Tibial nerve (tissue), 4 donors: ENCODE data around the gene TEKT4. TPM values are rescaled to one million over a fixed set of nuclear protein-coding genes. Genes with fewer than 3 reads are reported as not detected.

ENCODE experiments used
- DNase-seq, 2 donors: peaks; one replicate each; pipeline ENCODE4 v3.0.0-alpha.2; 2019; ENCODE audit warnings: low spot score in 2 of 2
- H3K27ac ChIP-seq, 4 donors: fragments of 200-600 bp; sonication (generic) in 3 of 4; one replicate each; pipeline ENCODE4 v1.5.1; 2017 to 2019; ENCODE audit warnings: mild to moderate bottlenecking in 1 of 4
- H3K27me3 ChIP-seq, 2 donors: fragments of 200-600 bp; sonication (generic) in 1 of 2; one replicate each; pipeline versions ENCODE4 v1.5.1 to v1.6.0; 2017 to 2019
- H3K36me3 ChIP-seq, 3 donors: fragments of 200-600 bp; sonication (generic); one replicate each; pipeline ENCODE4 v1.5.1; 2018 to 2019
- H3K4me1 ChIP-seq, 4 donors: fragments of 200-600 bp; sonication (generic) in 3 of 4; one replicate each; pipeline ENCODE4 v1.5.1; 2017 to 2019
- H3K4me3 ChIP-seq, 4 donors: fragments of 200-600 bp; sonication (generic) in 3 of 4; one replicate each; pipeline ENCODE4 v1.5.1; 2017 to 2019; ENCODE audit warnings: mild to moderate bottlenecking in 1 of 4, moderate library complexity in 1 of 4
- H3K9me3 ChIP-seq, 4 donors: fragments of 200-600 bp; sonication (generic) in 3 of 4; one replicate each; pipeline ENCODE4 v1.5.1; 2017 to 2019
- EP300 ChIP-seq, 2 donors: sonication (generic); formaldehyde crosslinking; IDR thresholded peaks; one replicate each; pipeline ENCODE4 v1.6.1; 2017; ENCODE audit warnings: antibody characterized with exemption in 2 of 2, mild to moderate bottlenecking in 1 of 2
- POLR2A ChIP-seq, 2 donors: fragments of 450-650 bp; IDR thresholded peaks; one replicate each; pipeline ENCODE4 v1.6.1; 2017; ENCODE audit warnings: antibody characterized with exemption in 2 of 2, mild to moderate bottlenecking in 2 of 2, moderate library complexity in 2 of 2
- WGBS, 2 donors: methylation state at CpG; one replicate each; pipeline ENCODE4 v1.1.5; 2018; 5-methylcytosine and 5-hydroxymethylcytosine counted together
- total RNA-seq, 4 donors: library from RNA; depleted of rRNA; stranded (reverse); fragments of >200 nt; gene quantifications; one replicate each; pipeline ENCODE4 v1.1.0, GENCODE V29; 2016
- TF ChIP-seq, protein P1 (sequence below), 5 experiments: fragments of 200-600 bp in 3 of 5; fragments of 450-650 bp in 2 of 5; sonication (generic) in 3 of 5; IDR thresholded peaks; one replicate each; pipeline ENCODE4 v1.5.1; 2016 to 2019; ENCODE audit warnings: antibody characterized with exemption in 5 of 5, mild to moderate bottlenecking in 3 of 5, moderate library complexity in 2 of 5

TEKT4 gene
- total RNA-seq, 4 donors from 2014 or later: not detected

DNA sequence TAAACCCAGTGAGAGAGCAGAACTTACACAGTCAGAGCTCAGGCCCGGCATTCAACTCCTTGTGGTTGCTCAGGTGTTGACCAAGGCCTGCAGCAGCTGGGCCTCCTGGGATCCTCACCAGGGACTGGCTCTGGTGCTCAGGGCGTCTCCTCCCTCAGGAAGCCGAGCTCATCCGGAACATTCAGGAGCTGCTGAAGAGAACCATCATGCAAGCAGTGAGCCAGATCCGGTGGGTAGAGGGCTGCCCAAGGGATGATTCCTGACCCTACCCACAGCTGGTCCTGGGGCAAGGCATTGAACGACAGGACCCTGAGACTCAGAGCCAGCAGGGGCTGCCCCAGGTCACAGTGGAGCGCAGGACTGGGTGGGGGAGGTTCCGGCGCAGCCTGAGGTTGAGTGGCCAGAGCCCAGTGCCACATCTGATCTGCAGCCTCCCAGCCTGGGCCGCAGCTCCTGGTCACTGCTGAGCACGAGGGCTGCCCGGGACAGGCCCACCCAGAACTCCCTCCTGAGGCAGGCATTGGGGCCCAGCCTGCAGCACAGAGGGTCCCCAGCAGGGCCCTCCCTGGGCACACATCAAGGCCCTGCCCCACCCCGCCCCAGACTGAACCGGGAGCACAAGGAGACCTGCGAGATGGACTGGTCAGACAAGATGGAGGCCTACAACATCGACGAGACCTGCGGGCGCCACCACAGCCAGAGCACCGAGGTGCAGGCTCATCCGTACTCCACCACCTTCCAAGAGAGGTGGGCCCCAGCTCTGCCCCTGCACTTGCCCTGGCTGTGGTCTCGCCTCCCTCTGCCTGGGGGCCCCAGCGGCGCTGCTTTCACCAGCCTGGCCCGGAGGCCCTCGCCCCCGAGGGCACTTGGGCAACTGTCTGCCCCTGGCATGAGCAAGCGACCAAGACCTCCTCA is 2.4 kb downstream of the TEKT4 start:
- Histone ChIP-seq H3K4me1 (peaks cover 0 to 7% (median 0%) of the 10 kb centered on the region in 4 donors), H3K27ac (no peak overlapping the region), H3K4me3 (no peak overlapping the region), H3K27me3 (peaks cover 0 to 28% of the 10 kb centered on the region in 2 donors), H3K36me3 (no peaks in the 10 kb centered on the region), H3K9me3 (no peaks in the 10 kb centered on the region)
- TF ChIP-seq EP300 (IDR thresholded peaks at IDR 0.05): no peak
- TF ChIP-seq, protein P1, sequence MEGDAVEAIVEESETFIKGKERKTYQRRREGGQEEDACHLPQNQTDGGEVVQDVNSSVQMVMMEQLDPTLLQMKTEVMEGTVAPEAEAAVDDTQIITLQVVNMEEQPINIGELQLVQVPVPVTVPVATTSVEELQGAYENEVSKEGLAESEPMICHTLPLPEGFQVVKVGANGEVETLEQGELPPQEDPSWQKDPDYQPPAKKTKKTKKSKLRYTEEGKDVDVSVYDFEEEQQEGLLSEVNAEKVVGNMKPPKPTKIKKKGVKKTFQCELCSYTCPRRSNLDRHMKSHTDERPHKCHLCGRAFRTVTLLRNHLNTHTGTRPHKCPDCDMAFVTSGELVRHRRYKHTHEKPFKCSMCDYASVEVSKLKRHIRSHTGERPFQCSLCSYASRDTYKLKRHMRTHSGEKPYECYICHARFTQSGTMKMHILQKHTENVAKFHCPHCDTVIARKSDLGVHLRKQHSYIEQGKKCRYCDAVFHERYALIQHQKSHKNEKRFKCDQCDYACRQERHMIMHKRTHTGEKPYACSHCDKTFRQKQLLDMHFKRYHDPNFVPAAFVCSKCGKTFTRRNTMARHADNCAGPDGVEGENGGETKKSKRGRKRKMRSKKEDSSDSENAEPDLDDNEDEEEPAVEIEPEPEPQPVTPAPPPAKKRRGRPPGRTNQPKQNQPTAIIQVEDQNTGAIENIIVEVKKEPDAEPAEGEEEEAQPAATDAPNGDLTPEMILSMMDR (IDR thresholded peaks at IDR 0.05): no peak
- TF ChIP-seq POLR2A (IDR thresholded peaks at IDR 0.05): no peak
- 70 to 75% methylated on average over 14 to 19 of the region's 28 CpGs for WGBS, 2 donors
- DNase-seq: no peak

DNA sequence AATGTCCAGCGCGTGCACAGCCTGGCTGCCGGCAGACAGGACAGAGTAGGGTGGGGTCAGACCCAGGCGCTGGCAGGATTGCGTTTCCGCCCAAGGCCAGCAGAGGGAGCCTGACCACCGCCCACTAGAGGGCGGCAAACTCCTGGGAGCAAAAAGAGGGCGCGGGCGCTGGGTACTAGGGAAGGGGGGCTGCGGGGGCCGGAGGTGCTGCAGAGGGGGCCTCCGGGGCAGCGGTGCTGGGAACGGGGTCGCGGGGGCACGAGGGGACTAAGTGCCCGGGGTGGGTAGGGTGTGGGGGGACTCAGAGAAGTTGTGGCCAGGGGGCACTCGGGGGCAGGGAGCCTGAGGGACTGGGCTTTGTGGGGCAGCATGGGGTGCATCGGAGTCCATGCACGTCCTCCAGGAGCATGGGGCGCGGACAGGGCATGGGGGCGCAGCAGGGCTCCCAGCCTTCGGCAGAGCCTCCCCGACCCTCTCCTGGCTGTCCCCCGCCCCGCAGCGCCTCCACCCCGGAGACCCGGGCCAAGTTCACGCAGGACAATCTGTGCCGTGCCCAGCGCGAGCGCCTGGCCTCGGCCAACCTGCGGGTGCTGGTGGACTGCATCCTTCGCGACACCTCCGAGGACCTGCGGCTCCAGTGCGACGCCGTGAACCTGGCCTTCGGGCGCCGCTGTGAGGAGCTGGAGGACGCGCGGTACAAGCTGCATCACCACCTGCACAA is 3.2 kb downstream of the TEKT4 start:
- Histone ChIP-seq H3K4me1 (peaks cover 0 to 7% (median 0%) of the 10 kb centered on the region in 4 donors), H3K9me3 (no peaks in the 10 kb centered on the region), H3K27ac (no peak overlapping the region), H3K36me3 (no peaks in the 10 kb centered on the region), H3K27me3 (peaks cover 0 to 28% of the 10 kb centered on the region in 2 donors), H3K4me3 (no peak overlapping the region)
- 24 to 68% methylated on average over 21 to 41 of the region's 53 CpGs for WGBS, 2 donors
- no peak for DNase-seq
- TF ChIP-seq POLR2A (IDR thresholded peaks at IDR 0.05): no peak
- TF ChIP-seq, protein P1 (IDR thresholded peaks at IDR 0.05): peak; percentile 27 to 60 (median 51)

DNA sequence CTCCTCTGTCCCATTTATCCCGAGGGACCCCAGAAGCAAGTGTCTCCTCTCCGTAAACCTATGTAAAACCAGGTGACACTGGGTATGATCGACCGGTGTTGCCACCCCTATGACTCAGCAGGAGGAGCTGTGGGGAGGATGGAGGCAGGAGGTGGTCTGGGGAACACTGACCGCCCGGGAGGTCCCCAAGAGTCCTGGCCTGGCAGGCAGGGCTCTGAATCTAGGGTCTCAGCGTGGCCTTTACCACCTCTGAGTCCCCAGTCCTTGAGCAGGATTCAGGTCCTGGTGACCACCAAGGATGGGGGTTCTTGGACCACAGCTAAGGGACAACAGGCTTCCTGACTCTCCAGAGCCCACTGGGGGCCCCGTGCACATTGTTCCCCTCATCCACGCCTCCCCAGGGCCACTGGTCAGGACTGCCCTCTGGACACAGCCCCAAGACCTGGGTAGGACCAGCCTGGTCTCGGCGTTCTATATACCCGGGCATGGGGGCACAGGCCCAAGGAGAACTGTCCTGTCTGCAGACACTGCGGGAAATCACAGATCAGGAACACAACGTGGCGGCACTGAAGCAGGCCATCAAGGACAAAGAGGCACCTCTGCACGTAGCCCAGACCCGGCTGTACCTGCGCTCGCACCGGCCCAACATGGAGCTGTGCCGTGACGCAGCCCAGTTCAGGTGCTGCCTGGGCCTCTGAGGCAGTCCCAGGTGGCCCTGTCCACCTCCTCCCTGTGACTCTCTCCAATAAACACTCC is 4.0 kb downstream of the TEKT4 start:
- H3K9me3 ChIP-seq: no peaks in the 10 kb centered on the region
- no peak for DNase-seq
- H3K27ac ChIP-seq: no peak overlapping the region
- TF ChIP-seq EP300 (IDR thresholded peaks at IDR 0.05): no peak
- H3K36me3 ChIP-seq: no peaks in the 10 kb centered on the region
- WGBS, 2 donors: 93 to 96% methylated on average over 15 to 22 of the region's 22 CpGs
- H3K4me3 ChIP-seq: no peak overlapping the region
- peaks cover 0 to 23% of the 10 kb centered on the region in 2 donors for H3K27me3 ChIP-seq
- H3K4me1 ChIP-seq: peaks cover 0 to 7% (median 0%) of the 10 kb centered on the region in 4 donors

DNA sequence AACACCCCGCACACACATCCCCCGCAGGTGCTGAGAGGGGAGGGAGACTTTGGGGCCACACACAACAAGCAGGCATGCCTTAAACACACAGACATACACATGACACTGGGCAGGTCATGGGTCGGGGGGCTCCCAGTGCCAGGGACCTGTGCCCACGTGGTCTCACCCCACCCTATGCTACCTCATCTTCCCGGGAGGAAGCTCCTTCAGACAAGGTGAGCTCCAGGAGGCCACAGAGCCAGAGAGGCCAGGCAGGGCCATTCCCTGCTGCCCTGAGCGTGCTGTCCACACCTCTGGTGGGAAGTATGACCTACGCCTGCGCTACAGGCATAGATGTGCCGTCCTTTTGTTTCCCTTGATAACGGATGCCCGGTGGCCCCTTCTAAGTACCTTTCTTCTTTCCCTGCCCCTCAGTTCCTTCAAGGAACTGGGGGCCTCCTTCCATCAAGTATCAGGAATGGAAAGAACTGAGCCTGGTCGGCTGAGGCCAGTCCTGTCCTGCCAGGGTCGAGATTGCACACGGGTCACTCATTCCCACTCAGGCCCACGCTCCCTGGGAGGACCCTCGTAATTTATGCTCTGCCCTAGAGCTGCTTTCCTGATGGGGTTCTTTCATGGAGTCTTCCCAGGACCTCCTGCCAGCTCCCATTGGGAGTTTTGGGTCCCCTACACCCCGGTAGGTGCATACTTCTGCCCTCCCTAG is 4.7 kb downstream of the TEKT4 start:
- TF ChIP-seq POLR2A (IDR thresholded peaks at IDR 0.05) (no peak), EP300 (IDR thresholded peaks at IDR 0.05) (no peak)
- TF ChIP-seq, protein P1 (IDR thresholded peaks at IDR 0.05): no peak
- Histone ChIP-seq H3K27ac (no peak overlapping the region), H3K9me3 (no peaks in the 10 kb centered on the region), H3K4me3 (no peak overlapping the region), H3K36me3 (no peaks in the 10 kb centered on the region), H3K27me3 (peaks cover 0 to 17% of the 10 kb centered on the region in 2 donors), H3K4me1 (peaks cover 0 to 7% (median 0%) of the 10 kb centered on the region in 4 donors)
- WGBS, 2 donors: 76 to 77% methylated on average over 17 of the region's 17 CpGs
- DNase-seq: no peak

DNA sequence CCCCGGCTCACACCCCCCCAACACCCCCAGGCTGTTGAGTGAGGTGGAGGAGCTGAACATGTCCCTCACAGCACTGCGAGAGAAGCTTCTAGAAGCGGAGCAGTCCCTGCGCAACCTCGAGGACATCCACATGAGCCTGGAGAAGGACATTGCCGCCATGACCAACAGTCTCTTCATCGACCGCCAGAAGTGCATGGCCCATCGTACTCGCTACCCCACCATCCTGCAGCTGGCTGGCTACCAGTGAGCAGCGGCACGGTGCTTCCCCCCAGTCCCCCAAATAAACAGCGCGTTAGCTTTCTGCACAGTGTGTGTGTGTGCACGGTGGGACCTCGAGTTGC is 5.3 kb downstream of the TEKT4 start:
- 89% methylated on average over 15 to 16 of the region's 16 CpGs for WGBS, 2 donors

More for the DNA sequence above, 5.3 kb downstream of the TEKT4 start:
- no peak overlapping the region for H3K27ac ChIP-seq
- H3K9me3 ChIP-seq: no peaks in the 10 kb centered on the region
- DNase-seq: no peak
- no peak overlapping the region for H3K4me3 ChIP-seq
- no peaks in the 10 kb centered on the region for H3K36me3 ChIP-seq
- H3K4me1 ChIP-seq: peaks cover 0 to 4% (median 0%) of the 10 kb centered on the region in 4 donors
- H3K27me3 ChIP-seq: peaks cover 0 to 12% of the 10 kb centered on the region in 2 donors
- TF ChIP-seq EP300 (IDR thresholded peaks at IDR 0.05): no peak
- TF ChIP-seq POLR2A (IDR thresholded peaks at IDR 0.05): no peak
- TF ChIP-seq, protein P1 (IDR thresholded peaks at IDR 0.05): no peak
